ENCODE data around the gene PGM1. TPM values are rescaled to one million over a fixed set of nuclear protein-coding genes. Genes with fewer than 3 reads are reported as not detected.

PGM1 gene
- total and polyA plus RNA-seq, 10 of the 15 experiments (the other 5 are each of a cell fraction or from before 2014, with no cell fraction given), result 22.5 to 72.6 (median 50.8) TPM

DNA sequence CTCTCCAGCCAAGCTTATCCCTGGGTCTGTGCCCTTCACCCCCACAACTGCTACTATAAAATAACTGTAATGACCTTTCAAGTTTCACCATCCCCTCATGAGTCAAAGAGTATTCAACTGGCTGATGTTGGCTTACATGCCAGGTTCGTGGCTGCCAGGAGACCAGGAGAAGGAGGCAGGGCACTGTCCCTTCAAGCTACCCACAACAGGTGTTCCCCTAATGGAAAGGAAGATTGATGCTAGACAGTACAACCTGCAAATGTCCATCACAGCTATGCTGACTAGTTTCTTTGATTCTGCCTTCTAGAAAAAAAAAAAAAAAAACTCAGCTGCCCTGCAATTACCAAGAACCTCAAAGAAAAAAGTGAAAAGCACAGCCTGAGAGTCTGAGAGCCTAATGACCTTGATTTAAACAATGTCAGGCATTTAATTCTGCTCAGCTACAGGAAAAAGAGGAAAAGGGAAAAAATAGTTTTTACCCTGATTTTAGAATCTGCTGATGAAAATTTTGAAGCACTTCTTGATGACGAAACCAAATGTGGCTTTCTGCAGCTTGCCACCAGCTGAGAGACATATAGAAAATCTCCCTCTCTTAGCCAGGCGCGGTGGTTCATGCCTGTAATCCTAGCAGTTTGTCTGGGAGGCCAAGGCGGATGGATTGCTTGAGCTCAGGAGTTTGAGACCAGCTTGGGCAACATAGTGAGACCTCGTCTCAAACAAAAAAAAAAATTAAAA, 97.9 kb downstream of the PGM1 start:
- H2AFZ ChIP-seq (ENCODE audit: control insufficient read depth, low read depth, low read length), result no peak overlapping the region
- H3K27me3 ChIP-seq (replicated peaks in 1 of 2; ENCODE audit: control insufficient read depth in 2 of 2, insufficient read depth in 2 of 2, low read length in 1 of 2), result no peaks in the 10 kb centered on the region; a peak in 1 of 4 replicates
- no peaks in the 10 kb centered on the region for H3K4me1 ChIP-seq (ENCODE audit: control insufficient read depth, insufficient read depth, low read length)
- intact Hi-C loops (cut with micrococcal nuclease; ENCODE audit: unreplicated experiment), result loop anchor here (5.0 kb wide), 1 partner anchor 446 kb away; no protein-coding TSS in a partner anchor
- BruUV-seq (replicated peaks), result no TSS peak
- DNase-seq (ENCODE audit: low read depth, low spot score), result no peak
- FAIRE-seq, result no peak
- no peaks in the 10 kb centered on the region for H3K9me3 ChIP-seq (replicated peaks; ENCODE audit: control insufficient read depth, insufficient read depth, low read length)
- H3K27ac ChIP-seq (ENCODE audit: control insufficient read depth, insufficient read depth), result no peak overlapping the region
- no peaks in the 10 kb centered on the region for H3K36me3 ChIP-seq (ENCODE audit: control insufficient read depth in 2 of 2, insufficient read depth in 2 of 2, low read length in 1 of 2)
- WGBS (ENCODE audit: insufficient coverage, insufficient replicate concordance, low lambda C conversion rate, missing lambda C conversion rate), result 36% methylated on average over 6 of the region's 6 CpGs
- H3K79me2 ChIP-seq (ENCODE audit: control insufficient read depth, insufficient read depth, low read length), result no peaks in the 10 kb centered on the region
- in situ Hi-C loops (cut with MboI), result loop anchor here (10.0 kb wide), 1 partner anchor 444 kb away; no protein-coding TSS in a partner anchor
- ChIA-PET CTCF (interaction anchor here (0.6 to 3.5 kb wide), 72 partner anchors 8 to 1132 kb away, joined by 3 to 117 read pairs (median 5); no protein-coding TSS in a partner anchor), SMC1A (ENCODE audit: uncharacterized antibody, unreplicated experiment) (interaction anchor here (0.6 to 3.8 kb wide), 46 partner anchors 9 to 1276 kb away, joined by 3 to 49 read pairs (median 4); partner anchors contain the start of gene ROR1), POLR2A (interaction anchor here (0.8 kb wide), 1 partner anchor 132 kb away, joined by 5 read pairs; no protein-coding TSS in a partner anchor), RAD21 (ENCODE audit: unreplicated experiment) (interaction anchor here (0.6 to 3.2 kb wide), 36 partner anchors 8 to 565 kb away, joined by 3 to 61 read pairs (median 4); no protein-coding TSS in a partner anchor)
- H3K4me2 ChIP-seq (ENCODE audit: control insufficient read depth, insufficient read depth), result no peak overlapping the region
- no peak overlapping the region for H3K4me3 ChIP-seq
- ATAC-seq, result no peak
- TF ChIP-seq, protein P1, sequence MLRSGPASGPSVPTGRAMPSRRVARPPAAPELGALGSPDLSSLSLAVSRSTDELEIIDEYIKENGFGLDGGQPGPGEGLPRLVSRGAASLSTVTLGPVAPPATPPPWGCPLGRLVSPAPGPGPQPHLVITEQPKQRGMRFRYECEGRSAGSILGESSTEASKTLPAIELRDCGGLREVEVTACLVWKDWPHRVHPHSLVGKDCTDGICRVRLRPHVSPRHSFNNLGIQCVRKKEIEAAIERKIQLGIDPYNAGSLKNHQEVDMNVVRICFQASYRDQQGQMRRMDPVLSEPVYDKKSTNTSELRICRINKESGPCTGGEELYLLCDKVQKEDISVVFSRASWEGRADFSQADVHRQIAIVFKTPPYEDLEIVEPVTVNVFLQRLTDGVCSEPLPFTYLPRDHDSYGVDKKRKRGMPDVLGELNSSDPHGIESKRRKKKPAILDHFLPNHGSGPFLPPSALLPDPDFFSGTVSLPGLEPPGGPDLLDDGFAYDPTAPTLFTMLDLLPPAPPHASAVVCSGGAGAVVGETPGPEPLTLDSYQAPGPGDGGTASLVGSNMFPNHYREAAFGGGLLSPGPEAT (IDR thresholded peaks at IDR 0.05; ENCODE audit: low read depth), result no peak
- H4K20me1 ChIP-seq (ENCODE audit: control insufficient read depth, insufficient read depth), result no peaks in the 10 kb centered on the region; the same call in 1 of the 2 replicates
- H3K9ac ChIP-seq (ENCODE audit: control insufficient read depth, insufficient read depth, low read length), result no peak overlapping the region

Measured in GM12878 (cell line).